Panc1 (cell line): ENCODE data around the gene BIRC7.

Experiments
- CTCF ChIP-seq: fragments of 450-650 bp; IDR thresholded peaks from 2 replicates; pipeline ENCODE4 v1.5.1; 2017; ENCODE audit warnings: mild to moderate bottlenecking
- POLR2AphosphoS5 ChIP-seq: IDR thresholded peaks from 2 replicates; pipeline ENCODE4 v1.6.1; 2012; ENCODE audit warnings: mild to moderate bottlenecking, low read depth, low read length, moderate library complexity
- REST ChIP-seq, 2 experiments: IDR thresholded peaks; 2 replicates each; pipeline ENCODE4 v1.6.1; 2011 to 2012; ENCODE audit warnings: low read depth in 2 of 2, control low read depth in 1 of 2, low read length in 1 of 2, mild to moderate bottlenecking in 1 of 2, moderate library complexity in 1 of 2; ENCODE audit not compliant: insufficient read depth in 1 of 2
- SIN3A ChIP-seq: IDR thresholded peaks from 2 replicates; pipeline ENCODE4 v1.6.1; 2012; ENCODE audit warnings: low read depth, mild to moderate bottlenecking, low read length, moderate library complexity, borderline replicate concordance; ENCODE audit not compliant: insufficient read depth

GRCh38 chr20:63279931-63280330, 44.2 kb downstream of the BIRC7 start:
- TF ChIP-seq CTCF = no peak
- no peak for TF ChIP-seq REST (IDR thresholded peaks at IDR 0.05; ENCODE audit: insufficient read depth in 1 of 2, low read depth in 2 of 2, low read length in 1 of 2)
- no peak for TF ChIP-seq POLR2AphosphoS5
- no peak for TF ChIP-seq SIN3A
